ENCODE data around the gene DSTYK.

DNA sequence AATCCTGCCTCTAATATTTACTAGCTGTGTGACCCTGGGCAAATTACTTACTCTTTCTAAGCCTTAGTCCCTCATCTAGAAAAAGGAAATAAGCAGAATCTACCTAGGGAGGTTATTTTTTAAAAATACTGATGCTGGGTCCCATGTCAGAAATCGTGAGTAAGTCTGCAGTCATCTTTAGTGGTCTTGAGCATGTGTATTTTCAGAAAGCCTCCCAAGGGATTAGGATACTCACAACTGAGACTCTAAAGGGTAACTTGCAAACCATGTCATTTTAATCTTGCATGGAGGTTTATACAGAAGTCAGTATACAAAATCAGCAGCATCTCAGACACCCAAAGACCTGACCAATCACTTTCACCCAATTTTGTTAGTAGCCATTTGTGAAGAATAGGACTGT, 43.2 kb downstream of the DSTYK start:
- TF ChIP-seq, protein P1, sequence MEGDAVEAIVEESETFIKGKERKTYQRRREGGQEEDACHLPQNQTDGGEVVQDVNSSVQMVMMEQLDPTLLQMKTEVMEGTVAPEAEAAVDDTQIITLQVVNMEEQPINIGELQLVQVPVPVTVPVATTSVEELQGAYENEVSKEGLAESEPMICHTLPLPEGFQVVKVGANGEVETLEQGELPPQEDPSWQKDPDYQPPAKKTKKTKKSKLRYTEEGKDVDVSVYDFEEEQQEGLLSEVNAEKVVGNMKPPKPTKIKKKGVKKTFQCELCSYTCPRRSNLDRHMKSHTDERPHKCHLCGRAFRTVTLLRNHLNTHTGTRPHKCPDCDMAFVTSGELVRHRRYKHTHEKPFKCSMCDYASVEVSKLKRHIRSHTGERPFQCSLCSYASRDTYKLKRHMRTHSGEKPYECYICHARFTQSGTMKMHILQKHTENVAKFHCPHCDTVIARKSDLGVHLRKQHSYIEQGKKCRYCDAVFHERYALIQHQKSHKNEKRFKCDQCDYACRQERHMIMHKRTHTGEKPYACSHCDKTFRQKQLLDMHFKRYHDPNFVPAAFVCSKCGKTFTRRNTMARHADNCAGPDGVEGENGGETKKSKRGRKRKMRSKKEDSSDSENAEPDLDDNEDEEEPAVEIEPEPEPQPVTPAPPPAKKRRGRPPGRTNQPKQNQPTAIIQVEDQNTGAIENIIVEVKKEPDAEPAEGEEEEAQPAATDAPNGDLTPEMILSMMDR (IDR thresholded peaks at IDR 0.05): no peak
- TF ChIP-seq POLR2A (IDR thresholded peaks at IDR 0.05): no peak

Measured in thyroid gland (tissue), 4 donors.